Upper lobe of left lung (tissue), 4 donors: ENCODE results near the gene CBFA2T3.

ENCODE experiments used
- EP300 ChIP-seq, 4 donors: sonication (generic); formaldehyde crosslinking; IDR thresholded peaks; one replicate each; pipeline ENCODE4 v1.5.1; 2017; ENCODE audit warnings: antibody characterized with exemption in 4 of 4, control low read depth in 2 of 4
- POLR2A ChIP-seq, 4 donors: fragments of 450-650 bp; IDR thresholded peaks; one replicate each; pipeline ENCODE4 v1.5.1; 2016 to 2017; ENCODE audit warnings: antibody characterized with exemption in 4 of 4, mild to moderate bottlenecking in 2 of 4
- POLR2AphosphoS5 ChIP-seq, 2 donors: sonication (generic); formaldehyde crosslinking; IDR thresholded peaks; one replicate each; pipeline ENCODE4 v1.5.1; 2017; ENCODE audit warnings: antibody characterized with exemption in 2 of 2
- TF ChIP-seq, protein P1 (sequence below), 6 experiments: fragments of 450-650 bp in 4 of 6; fragments of 200-600 bp in 2 of 6; sonication (generic) in 2 of 6; IDR thresholded peaks; one replicate each; pipeline ENCODE4 v1.5.1; 2016 to 2019; ENCODE audit warnings: antibody characterized with exemption in 6 of 6

- TF ChIP-seq EP300 (IDR thresholded peaks at IDR 0.05) (no peak), POLR2A (IDR thresholded peaks at IDR 0.05) (no peak), POLR2AphosphoS5 (IDR thresholded peaks at IDR 0.05) (no peak)
- TF ChIP-seq, protein P1, sequence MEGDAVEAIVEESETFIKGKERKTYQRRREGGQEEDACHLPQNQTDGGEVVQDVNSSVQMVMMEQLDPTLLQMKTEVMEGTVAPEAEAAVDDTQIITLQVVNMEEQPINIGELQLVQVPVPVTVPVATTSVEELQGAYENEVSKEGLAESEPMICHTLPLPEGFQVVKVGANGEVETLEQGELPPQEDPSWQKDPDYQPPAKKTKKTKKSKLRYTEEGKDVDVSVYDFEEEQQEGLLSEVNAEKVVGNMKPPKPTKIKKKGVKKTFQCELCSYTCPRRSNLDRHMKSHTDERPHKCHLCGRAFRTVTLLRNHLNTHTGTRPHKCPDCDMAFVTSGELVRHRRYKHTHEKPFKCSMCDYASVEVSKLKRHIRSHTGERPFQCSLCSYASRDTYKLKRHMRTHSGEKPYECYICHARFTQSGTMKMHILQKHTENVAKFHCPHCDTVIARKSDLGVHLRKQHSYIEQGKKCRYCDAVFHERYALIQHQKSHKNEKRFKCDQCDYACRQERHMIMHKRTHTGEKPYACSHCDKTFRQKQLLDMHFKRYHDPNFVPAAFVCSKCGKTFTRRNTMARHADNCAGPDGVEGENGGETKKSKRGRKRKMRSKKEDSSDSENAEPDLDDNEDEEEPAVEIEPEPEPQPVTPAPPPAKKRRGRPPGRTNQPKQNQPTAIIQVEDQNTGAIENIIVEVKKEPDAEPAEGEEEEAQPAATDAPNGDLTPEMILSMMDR (IDR thresholded peaks at IDR 0.05) = no peak
Observed at GRCh38 chr16:88871349-88871702, 105.7 kb downstream of the CBFA2T3 start.
